C1 segment of cervical spinal cord (tissue), 14 donors: ENCODE data around the gene FAM9C.
A peak's percentile ranks its signal among the peaks of the same experiment; 100 is the strongest.
"Not testable (repeated sequence)": the region's sequence is repeated elsewhere in the genome, so short reads cannot be mapped to it uniquely, and the experiment has no call there.

ENCODE experiments used
- DNase-seq, 14 donors: peaks; one replicate each; lab custom pipeline; 2025; lab: John Stamatoyannopoulos, UW

FAM9C gene

DNA sequence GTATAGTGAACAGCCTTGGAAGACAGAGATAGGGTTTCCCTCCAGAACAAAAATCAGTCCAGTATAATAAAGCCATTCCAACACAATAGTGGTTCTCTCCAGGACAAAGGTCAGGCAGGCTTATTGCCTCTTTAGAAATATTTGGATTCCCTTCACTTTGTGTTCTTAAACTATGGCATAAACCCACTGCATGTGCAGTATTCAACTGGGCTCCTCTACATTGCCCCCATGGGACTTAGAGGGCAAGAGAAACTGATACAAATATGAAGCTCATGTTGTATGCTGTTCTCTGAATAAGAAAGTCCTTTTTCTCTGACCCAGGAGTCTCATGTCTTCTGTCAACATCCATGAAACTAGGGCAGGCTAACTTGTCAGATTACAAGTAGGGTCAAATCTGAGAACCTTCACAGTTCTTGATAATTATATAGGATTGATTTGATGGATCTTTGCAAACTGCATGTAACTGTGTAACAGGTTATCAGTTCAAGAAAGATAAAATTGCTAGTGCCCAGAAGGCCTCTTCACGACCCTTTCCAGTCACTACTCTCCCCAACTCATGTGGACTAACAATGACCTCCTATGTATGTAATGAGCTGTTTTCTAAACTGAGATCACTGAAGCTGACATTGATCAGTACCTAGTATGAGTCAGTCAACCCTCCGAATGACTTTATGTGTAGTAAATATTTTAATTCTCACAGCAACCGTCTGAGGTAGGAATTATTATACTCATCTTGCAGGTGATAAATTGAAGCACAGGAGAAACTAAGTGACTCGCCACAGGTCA lies 31.9 kb upstream of the FAM9C start:
- no peak for DNase-seq

DNA sequence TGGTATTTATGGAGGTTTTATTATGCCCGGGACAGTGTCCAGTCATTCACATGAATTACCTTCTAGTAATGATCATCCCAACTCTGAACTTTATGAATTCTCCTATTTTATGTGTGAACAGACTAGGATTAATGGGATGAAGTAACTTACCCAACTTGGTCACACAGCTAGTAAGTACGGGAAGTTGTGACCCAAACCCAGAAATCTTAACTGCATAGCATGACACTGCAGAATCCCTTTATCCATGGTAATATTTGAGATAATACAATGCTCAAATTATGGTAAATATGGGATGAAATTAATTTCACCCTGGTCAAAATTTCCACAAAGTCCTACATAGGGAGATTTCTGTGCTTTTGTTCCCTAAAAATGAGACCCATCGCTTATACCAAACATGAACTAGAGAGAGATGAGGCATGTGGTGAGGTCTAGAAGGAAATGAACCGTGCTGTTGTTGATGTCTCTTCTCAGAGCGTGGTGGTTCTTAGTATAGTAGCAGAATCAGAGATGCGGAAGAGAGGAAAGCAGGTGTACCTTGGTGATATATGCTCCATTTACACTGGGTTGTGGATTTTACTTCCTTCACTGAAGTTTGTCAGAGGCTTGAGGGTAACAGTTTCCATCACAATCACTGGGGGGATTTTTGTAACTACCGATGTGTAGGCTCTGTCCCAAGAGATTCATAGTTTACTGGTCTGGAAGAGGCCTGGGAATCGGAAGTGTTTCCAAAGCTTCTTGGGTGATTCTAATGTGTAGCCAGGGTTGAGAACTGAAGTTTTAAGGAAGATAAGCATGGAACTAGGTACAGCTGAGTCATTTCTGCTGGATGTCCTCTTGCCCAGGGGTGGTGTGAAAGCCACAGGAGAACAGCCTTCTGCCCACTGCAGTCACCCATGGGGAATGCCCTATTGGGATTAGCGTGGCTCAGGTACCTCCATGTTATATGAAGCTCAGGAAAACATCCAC lies 30.2 kb upstream of the FAM9C start:
- DNase-seq: no peak

DNA sequence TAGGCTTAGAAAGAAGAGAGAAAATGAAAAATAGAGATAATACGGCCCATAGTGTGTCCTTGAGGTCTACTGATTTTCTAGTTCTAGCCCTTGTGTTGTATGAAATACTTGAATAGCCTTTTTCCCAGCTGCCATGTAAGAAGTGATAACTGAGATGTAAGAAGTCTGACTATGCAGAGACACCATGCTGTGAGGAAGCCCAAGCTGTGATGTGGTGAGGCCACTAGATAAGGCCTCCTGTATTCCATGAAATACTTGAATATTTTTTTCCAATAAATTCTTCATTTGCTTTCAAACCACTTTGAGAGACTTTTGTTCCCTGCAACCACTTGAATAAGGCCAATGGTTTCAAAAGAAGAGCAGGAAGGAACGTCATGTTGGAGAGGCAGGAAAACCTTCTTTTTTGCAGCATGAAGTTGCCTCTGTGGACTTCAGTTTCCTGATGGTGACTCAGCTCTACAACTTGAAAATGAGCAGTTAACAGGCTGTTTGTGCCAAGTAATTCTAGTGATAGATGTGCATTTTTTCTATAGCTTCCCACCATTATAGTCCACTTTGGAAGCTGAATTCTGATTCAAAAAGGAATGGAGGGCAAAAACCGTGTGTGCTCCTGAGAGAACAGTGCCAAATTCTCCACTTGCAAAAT lies 25.5 kb upstream of the FAM9C start:
- DNase-seq: no peak

DNA sequence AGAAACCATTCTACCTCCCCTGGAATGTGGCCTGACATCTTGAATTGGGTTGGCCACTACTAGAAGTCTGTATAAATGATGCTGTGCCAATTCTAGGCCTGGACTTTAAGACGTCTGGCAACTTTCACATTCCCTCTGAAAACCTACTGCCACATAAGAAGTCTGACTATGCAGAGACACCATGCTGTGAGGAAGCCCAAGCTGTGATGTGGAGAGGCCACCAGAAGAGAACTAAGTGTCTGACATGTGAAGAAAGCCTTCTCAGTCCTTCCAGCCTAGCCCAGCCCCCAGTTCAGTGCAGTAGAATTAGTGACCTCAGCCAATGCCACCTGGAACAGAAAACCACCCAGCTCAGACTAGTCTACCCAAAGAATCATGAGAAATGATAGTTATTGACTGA lies 24.2 kb upstream of the FAM9C start:
- no peak for DNase-seq

DNA sequence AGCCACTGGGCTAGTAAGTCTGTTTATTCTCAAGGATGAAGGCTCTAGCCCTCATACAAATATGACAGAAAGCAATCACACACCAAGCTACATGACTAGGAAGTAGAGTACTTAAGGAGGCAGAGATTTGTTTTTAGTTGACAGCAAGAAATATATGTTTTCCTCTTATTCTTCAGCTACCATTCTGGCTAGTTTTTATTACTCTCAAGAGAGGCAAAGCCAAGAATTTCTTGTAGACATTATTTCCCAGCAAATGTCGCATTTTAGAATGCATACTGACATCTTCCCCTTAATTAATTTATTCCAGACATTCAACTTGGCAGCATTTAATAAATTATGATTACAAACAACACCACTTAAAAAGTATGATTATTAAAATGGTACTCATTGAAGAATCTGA lies 23.4 kb upstream of the FAM9C start:
- DNase-seq: no peak

DNA sequence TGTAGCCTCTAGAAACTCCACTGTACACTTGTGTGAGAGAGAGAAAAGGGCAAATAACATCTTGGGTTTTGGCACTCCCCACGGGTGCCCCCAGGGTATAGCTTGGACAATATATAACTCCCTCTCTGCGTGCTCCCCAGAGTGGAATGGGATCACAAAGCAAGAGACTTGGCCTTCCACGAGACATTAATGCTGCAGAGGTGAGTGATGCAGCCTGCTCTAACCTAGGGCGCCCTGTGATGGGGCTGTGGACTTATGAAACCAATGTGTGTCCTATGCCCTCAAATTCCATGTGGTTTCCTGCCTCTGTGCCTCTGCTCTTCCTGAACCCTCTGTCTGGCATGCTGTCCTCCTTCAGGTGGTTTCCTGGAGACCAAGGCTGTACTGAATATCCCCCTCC lies 22.0 kb upstream of the FAM9C start:
- no peak for DNase-seq

DNA sequence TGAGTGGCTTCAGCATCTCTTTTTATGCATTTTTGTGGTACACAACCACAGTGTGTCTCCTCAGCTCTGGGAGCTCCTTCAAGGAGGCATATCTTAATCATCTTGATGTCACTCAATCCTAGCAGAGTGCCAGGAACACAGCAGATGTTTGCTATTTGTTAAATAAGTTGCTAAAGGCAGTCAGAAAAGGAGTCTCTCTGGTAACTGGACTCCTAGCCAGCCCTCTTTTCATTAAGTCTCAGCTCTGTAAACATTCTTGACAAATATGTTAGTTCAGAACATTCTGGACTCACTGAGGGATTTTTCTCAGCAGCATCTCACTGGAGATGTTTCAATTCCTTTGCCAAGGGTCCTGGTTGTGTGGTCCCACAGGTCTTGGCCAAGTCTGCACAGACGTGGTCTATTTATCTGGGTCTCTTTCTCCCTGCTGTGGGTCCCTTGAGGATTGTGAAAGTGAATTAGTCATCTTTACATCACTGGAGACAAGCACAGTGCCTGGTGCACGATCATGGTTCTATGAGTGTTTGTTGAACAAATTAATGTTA lies 20.3 kb upstream of the FAM9C start:
- no peak for DNase-seq

DNA sequence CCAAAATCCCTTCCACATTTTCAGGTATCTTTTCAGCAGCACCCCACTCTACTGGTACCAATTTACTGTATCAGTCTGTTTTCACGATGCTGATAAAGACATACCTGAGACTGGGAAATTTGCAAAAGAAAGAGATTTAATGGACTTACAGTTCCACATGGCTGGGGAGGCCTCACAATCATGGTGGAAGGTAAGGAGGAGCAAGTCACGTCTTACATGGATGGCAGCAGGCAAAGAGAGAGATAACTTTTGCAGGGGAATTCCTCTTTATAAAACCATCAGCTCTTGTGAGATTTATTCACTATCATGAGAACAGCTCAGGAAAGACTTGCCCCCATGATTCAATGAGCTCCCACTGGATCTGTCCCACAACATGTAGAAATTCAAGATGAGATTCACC lies 18.7 kb upstream of the FAM9C start:
- not testable (repeated sequence) for DNase-seq

DNA sequence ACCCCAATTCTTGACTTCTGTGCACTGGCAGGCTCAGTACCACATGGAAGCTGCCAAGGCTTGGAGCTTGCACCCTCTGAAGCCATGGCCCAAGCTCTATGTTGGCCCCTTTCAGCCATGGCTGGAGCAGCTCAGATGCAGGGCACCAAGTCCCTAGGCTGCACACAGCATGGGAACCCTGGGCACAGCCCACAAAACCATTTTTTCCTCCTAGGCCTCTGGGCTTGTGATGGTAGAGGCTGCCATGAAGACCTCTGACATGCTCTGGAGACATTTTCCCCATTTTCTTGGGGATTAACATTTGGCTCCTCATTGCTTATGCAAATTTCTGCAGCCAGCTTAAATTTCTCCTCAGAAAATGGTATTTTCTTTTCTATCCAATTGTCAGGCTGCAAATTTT lies 17.9 kb upstream of the FAM9C start:
- not testable (repeated sequence) for DNase-seq

DNA sequence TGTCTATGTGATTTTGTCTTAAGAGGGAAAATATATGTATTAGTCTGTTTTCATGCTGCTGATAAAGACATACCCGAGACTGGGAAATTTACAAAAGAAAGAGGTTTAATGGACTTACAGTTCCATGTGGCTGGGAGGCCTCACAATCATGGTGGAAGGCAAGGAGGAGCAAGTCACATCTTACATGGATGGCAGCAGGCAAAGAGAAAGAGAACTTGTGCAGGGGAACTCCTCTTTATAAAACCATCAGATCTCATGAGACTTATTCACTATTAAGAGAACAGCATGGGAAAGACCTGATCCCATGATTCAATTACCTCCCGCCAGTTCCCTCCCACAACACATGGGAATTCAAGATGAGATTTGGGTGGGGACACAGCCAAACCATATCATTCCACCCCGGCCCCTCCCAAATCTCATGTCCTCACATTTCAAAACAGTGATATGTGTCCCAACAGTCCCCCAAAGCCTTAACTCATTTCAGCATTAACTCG lies 16.8 kb upstream of the FAM9C start:
- not testable (repeated sequence) for DNase-seq

DNA sequence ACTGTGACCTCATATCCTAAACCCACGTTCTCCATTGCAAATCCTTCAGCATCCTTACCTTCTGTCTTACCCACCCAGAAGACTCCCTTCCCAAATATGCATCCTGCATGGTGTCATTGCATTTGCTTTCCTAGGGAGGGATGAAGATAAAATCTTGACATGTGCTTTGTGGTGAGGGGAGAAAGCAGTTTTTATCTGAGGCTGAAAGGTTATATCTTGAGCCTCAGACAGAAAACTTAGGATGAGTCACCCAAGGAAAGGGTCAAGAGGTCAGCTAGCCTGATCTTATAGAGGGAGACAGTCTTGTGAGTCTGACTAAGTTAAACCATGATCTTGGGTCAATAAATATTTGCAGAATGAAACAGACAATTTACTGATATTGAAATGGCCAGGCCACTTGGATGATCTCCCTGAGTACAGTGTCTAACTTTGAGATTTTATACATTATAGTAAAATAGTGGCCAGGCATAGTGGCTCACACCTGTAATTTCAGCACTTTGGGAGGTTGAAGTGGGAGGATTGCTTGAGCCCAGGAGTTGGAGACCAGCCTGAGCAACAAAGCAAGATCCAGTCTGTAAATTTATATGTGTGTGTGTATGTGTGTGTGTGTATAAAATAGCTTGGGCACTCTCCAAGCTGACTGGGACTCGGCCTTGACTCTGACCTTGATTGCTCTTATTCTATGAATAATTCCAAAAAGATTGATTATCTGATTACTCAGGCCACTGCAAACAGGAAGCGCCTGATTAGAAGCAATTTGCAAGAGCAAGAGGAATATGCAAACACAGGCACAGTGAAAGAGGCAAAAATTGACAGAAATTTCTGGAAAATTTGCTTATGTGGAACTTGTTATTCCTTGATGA lies 15.4 kb upstream of the FAM9C start:
- no peak for DNase-seq

DNA sequence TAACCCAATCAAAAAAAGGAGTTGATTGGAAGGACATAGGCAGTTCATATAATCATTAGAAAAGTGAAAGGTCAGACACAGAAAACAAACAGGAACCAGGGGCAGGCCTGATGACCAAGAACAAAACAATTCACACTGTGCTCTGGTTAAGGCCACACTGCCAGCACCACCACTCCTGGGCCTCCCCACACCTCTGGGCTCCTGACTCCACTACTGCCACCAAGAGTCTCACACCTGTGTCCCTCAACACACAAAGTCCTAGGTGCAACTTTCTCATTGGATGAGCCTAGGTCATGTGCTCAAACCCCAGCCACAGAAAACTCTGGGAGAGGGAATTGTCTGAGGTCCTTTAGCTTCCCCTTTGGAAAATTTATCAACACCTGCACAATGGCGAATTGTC lies 11.1 kb upstream of the FAM9C start:
- DNase-seq: no peak

DNA sequence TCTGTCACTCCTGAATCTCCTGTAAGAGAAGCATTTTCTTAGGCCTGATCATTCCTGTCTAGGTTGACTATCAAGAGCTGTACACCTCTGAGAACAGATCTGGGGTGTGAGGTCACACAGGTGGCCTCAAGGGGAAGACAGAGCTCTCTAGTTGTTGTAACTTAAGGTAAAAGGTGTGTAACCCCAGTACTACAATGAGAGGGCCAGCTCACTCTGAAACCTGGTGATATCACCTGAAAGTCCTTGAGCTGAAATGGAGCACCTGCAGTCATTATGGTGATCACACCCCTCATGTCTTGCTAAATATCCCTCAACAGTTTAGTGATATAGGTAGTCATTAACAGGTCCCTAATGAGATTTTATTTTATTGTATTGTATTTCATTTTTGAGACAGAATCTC lies 8.8 kb upstream of the FAM9C start:
- DNase-seq: no peak

DNA sequence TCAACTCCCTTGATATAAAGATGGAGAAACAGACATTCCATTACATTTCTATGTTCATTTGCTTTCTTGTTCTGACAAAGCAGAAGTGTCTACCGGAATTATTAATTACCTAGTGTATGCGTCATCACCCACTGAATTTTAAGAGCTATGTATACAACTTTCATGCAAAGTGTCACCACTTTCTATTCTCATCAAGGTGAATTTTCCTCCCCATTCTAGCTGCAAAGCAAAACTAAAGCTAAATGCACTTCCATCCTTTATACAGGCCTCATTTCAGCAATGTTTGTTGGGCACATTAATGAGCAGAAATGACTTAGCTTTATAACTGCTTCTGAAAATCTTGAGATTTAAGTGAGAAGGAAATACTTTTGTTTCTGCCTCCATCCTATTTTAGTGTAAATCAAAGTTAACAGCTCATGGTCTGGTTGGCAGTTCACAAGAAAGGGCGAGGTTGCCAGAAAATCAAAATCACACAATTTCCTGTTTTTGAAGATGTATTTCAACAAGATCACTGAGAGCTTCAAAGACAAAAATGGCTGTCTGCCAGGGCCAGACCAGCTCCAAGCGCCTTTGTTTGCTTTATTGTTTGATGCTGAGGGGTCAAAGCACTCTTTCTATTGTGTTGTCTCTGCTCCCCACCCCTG lies 7.2 kb upstream of the FAM9C start:
- DNase-seq: peak in 1 of 14 donors; percentile 4

DNA sequence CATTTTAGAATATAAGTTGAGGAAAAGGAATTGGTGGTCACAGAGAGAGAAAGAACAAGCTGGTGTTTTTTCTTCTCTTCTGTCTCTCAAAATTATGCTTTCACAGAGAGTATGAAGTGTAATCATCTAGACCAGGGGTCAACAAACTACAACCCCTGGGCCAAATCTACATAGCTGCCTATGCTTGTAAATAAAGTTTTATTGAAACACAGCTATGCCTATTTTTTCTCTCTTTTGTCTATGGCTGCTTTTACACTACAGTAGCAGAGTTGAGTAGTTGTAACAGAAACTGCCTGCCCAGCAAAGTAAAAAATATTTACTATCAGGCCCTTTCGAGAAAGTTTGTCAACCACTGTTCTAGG lies 6.7 kb upstream of the FAM9C start:
- DNase-seq: no peak

DNA sequence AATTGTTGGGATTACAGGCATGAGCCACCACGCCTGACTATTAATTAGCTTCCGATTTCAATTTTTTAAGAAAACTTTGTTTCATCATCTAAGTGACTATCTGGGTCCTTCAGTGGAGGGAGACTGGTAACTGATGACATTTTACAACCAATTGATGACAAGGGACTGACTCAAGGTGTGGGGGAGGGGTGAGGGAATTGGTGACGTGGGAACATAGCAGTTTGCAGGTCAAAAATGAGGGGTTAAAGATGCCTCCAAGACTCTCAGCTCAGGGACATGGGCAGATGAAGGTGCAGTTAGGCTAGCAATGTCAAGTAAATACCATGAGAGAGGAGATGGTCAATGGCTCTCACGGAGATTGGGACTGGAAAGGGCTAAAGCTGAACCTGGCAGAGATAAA lies 5.7 kb upstream of the FAM9C start:
- no peak for DNase-seq

DNA sequence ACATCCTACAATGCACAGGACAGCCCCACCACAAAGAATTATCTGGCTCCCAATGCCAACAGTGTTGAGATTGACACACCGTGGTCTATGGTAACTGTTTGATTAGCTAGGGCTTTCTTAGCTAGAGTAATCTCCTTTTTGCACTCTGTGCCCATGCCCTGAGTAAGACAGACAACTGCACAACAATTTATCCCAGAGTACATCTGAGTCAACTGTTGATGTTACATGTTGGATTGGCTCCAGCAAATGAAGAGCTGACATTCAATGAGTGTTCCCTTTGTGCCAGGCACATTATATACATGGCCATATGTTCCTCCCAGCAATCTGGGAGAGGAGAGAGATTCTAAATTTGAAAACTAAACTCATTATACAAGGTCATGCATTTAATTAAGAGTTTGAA lies 3.9 kb upstream of the FAM9C start:
- no peak for DNase-seq

DNA sequence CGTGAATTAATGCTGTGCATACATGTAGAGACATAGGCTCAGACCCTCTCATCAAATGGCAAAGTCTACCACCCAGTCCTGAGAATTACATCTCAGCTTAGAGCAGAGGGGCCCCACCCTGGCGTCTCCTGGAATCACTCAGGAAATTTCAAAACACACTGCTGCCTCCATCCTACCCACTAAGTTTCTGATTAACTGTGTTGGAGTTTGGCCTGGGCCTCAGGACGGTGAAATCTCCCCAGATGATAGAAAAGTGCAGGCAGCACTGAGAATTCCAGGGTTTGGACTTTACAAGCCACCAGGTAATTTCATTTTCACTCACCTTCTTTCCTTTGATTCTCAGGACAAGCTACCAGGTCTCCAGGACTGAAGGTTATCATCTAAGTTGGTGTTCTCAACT lies 3.3 kb upstream of the FAM9C start:
- DNase-seq: no peak

DNA sequence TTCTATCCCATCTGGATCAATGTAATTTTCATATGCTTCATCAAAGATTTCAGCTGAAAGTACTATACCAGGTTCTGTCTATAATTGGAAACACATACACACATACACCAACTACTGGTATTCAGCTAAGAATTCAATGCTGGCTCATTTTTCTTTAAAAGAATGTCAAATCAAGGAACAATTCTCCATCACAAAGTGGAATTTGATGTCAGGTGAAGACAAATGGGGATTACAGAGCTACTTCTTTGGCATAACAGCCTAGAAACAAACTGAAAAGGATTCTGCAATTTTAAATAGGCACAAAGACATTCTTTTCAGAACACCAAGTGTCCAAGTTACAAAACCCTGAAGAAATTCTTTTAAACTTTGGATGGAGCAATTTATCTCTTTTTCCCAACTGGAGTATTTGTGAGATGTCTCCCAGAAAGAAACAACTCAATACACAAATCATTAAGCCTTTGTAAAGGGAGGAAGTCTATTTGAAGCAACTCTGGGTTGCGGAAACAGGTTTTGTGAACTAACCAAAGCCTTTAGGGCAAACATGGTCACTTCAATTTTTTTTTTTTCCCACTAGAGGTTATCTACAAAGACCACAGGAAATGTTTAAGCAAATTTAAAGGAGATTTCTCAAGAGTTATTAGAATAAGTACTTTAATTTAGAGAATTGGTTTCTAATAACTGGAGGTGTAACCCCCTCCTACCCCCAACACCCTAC lies 1.9 kb upstream of the FAM9C start:
- no peak for DNase-seq

DNA sequence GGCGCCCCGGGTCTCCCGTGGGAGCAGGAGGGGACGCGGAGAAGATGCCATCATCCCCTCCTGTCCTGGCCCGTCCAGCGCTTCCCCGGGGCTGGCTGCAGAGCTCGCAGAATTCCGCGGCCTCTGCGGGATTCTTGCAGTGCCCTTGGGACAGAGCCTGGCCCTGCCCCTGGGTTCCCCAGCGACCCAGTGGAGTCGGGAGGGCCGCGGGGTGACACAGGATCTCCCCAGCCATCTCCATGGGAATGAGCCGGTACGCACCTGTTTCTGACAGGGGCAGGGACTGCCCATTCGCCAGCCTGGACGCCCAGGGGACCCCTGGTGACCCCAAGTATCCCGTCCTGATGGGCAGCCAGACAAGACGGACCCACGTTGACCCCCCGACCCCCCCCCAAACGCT lies 482 bp downstream of the FAM9C start:
- DNase-seq: no peak
